Cardiac muscle cell (in vitro differentiated cells and primary cell): ENCODE results near the gene CHST1. TPM values are rescaled to one million over a fixed set of nuclear protein-coding genes. Genes with fewer than 3 reads are reported as not detected.

Experiments
- DNase-seq, 2 donors: peaks; one replicate each; pipeline versions ENCODE4 v3.0.0 to v3.0.0-alpha.2; 2010 to 2017; ENCODE audit warnings: low read depth in 1 of 2, low spot score in 1 of 2
- H3K27ac ChIP-seq: fragments of 200-600 bp; sonication (generic); 2 replicates; pipeline ENCODE4 v1.5.1; 2016
- H3K27me3 ChIP-seq: fragments of 200-600 bp; sonication (generic); 2 replicates; pipeline ENCODE4 v1.6.0; 2016; ENCODE audit warnings: control low read depth
- H3K36me3 ChIP-seq: fragments of 200-600 bp; sonication (generic); 2 replicates; pipeline ENCODE4 v1.5.1; 2016; ENCODE audit warnings: control low read depth
- H3K4me1 ChIP-seq: fragments of 200-600 bp; sonication (generic); 2 replicates; pipeline ENCODE4 v1.8.1; 2017; ENCODE audit warnings: low read depth, mild to moderate bottlenecking, mixed run types
- H3K4me3 ChIP-seq: fragments of 200-600 bp; sonication (generic); 2 replicates; pipeline ENCODE4 v1.5.1; 2016; ENCODE audit warnings: mild to moderate bottlenecking
- H3K9me3 ChIP-seq: fragments of 200-600 bp; sonication (generic); 2 replicates; pipeline ENCODE4 v1.5.1; 2017; ENCODE audit warnings: low read depth, mild to moderate bottlenecking, control low read depth
- CTCF ChIP-seq: IDR thresholded peaks from 2 replicates; pipeline ENCODE4 v1.5.1; 2012; ENCODE audit warnings: low read depth, mild to moderate bottlenecking, low read length
- polyA plus RNA-seq: library from polyadenylated mRNA; unstranded; fragments of >200 nt; fragmentation: Nextera tagmentation; extraction: Ambion mirVana; gene quantifications from 2 replicates; pipeline ENCODE4 v1.2.1, GENCODE V29; 2016
- total RNA-seq: library from RNA; depleted of rRNA; stranded (reverse); fragments of >200 nt; gene quantifications from 2 replicates; pipeline ENCODE4 v1.2.3, GENCODE V29; 2016

CHST1 gene
- total and polyA plus RNA-seq, 2 experiments from 2014 or later, result 2.5 to 4.3 TPM

DNA sequence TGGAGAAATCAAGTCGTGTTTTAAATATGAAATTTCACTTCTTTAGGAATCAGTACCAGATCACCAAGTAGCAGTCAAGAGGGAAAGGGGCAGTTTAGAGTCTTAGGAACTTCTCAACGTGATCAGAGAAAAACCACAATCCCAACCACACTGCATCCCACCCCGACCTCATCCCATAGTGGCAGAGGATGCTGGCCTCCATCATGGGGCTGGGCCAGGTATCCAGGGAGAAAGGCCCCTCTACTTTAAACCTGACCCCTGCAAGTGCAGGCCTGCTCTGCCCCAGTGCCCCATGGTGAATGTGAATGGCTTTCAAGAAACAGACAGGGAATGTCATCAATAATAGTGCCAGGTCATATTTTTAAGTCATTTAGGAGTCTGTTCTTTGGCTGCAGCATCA, 12.1 kb downstream of the CHST1 start:
- Histone ChIP-seq H3K27me3 (peaks cover 5% of the 10 kb centered on the region), H3K9me3 (no peaks in the 10 kb centered on the region), H3K27ac (no peak overlapping the region), H3K4me1 (peaks cover 4% of the 10 kb centered on the region), H3K4me3 (no peak overlapping the region), H3K36me3 (no peaks in the 10 kb centered on the region)
- no peak for TF ChIP-seq CTCF
- DNase-seq, result no peak

DNA sequence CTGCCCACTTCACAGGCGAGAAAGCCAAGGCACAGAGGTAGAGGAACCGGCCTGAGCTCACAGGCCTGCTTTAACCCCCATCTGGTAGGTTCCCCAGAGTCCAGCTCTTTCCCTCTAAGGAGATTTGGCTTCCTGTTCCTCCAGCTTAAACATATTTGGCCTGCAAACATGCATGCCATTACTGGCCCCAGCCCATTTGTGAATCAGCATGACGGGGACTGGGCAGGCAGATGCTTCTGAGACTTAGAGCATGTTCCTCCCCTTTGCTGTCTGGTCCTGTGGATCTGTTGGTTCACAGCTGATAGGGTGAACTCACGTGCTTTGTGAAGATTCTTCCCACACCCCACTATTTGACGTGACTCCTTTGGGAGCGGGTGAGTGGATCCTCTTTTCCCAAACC, 12.6 kb downstream of the CHST1 start:
- peaks cover 4% of the 10 kb centered on the region for H3K4me1 ChIP-seq
- no peak overlapping the region for H3K27ac ChIP-seq
- H3K9me3 ChIP-seq, result no peaks in the 10 kb centered on the region
- H3K4me3 ChIP-seq, result no peak overlapping the region
- H3K36me3 ChIP-seq, result no peaks in the 10 kb centered on the region
- TF ChIP-seq CTCF, result no peak
- peak in 1 of 2 donors; percentile 76 for DNase-seq
- peaks cover 5% of the 10 kb centered on the region for H3K27me3 ChIP-seq

- no peak for DNase-seq
Observed at GRCh38 chr11:45651841-45652749, 13.3 kb downstream of the CHST1 start.

DNA sequence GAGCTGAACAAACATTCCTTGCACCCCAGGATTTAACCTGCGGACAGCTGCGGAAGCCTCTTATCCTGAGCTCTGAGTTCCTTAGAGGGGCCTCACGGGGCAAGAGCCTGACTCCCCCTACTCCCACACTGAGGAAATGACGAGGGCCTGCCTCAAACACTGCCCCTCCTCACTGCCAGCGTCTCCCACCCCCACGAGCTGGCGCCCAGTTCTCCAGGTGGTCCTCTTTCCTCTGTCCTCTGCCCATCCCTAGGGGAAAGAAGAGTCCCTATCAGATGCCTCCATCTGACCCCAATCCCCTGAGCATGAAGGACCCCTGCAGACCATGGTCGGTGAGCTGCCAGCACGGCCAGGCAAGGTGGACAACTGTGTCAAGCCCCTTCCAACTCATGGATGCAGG, 14.3 kb downstream of the CHST1 start:
- DNase-seq, result no peak
- Histone ChIP-seq H3K27me3 (peaks cover under 1% of the 10 kb centered on the region), H3K4me1 (peaks cover 4% of the 10 kb centered on the region), H3K4me3 (no peak overlapping the region), H3K36me3 (no peaks in the 10 kb centered on the region), H3K27ac (no peak overlapping the region), H3K9me3 (no peaks in the 10 kb centered on the region)
- TF ChIP-seq CTCF, result no peak

More at GRCh38 chr11:45651841-45652749, 13.3 kb downstream of the CHST1 start:
- no peaks in the 10 kb centered on the region for H3K36me3 ChIP-seq
- H3K27me3 ChIP-seq, result peaks cover 5% of the 10 kb centered on the region
- H3K27ac ChIP-seq, result no peak overlapping the region
- H3K9me3 ChIP-seq, result no peaks in the 10 kb centered on the region
- no peak for TF ChIP-seq CTCF
- peaks cover 4% of the 10 kb centered on the region for H3K4me1 ChIP-seq
- H3K4me3 ChIP-seq, result no peak overlapping the region

DNA sequence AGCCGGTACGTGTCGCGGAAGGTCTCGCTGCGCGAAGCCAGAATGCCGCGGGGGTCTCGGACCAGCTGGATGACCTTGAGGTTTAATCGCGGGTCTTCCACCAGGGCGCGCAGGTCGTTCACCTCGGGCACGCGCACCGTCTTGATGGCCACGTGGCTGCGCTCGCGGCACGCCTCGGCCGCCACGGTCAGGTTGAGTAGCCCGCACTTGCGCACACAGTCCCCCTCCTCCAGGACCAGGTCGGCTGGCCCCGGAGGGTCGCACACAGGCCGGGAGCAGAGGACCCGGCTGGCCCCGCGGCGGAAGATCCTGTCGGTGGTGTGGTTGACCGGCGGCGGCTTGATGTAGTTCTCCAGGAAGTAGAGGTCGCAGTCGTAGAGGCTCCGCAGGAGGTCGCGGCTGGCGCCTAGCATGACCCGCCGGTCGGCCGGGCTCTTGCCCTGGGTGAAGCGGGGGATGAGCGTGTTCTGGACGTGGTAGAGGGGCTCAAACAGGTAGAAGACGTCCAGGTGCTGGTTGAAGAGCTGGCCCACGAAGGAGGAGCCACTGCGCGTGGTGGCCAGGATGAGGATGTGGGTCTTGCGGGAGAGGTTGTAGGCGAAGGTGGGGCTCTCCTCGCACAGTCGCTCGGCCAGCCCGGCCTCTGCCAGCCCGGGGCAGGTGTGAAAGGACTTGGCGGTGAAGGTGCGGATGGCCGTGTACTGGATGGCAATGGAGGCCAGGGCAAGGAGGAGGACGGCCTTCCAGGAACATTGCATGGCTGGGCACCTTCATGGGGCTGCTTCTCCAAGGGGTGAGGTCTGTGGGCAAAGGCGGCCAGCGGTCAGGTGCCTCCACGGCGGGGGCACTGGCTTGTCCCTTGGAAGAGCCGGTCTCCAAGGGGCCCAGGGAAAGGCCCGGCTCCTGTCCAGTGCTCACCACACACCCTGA, 15.0 kb downstream of the CHST1 start:
- Histone ChIP-seq H3K4me1 (peaks cover 4% of the 10 kb centered on the region), H3K27ac (no peak overlapping the region), H3K36me3 (no peaks in the 10 kb centered on the region), H3K4me3 (no peak overlapping the region), H3K27me3 (no peaks in the 10 kb centered on the region), H3K9me3 (no peaks in the 10 kb centered on the region)
- TF ChIP-seq CTCF, result no peak
- DNase-seq, result no peak
